ENCODE measurements around the gene SLX4.

- TF ChIP-seq KDM4B (IDR thresholded peaks at IDR 0.05; ENCODE audit: borderline replicate concordance in 2 of 2, low read depth in 1 of 2) (no peak), TARDBP (IDR thresholded peaks at IDR 0.05) (no peak), ZNF217 (CRISPR knock-in tag; IDR thresholded peaks at IDR 0.05) (no peak), TGIF2 (CRISPR knock-in tag; IDR thresholded peaks at IDR 0.05) (no peak), HOXB6 (CRISPR knock-in tag; IDR thresholded peaks at IDR 0.05; ENCODE audit: borderline replicate concordance) (no peak)
Observed at GRCh38 chr16:3608069-3608468, 3.3 kb downstream of the SLX4 start.
